A549 (cell line): ENCODE measurements around the gene PARP11. TPM values are rescaled to one million over a fixed set of nuclear protein-coding genes. Genes with fewer than 3 reads are reported as not detected.

ENCODE experiments used
- ATAC-seq, 2 experiments: fragments of 200-7000 bp in 1 of 2; fragments of >200 bp in 1 of 2; cut with Nextera tagmentation in 1 of 2; cut with Tn5 transposase in 1 of 2; 3 replicates each; pipeline versions ENCODE4 v1.8.0 to v1.9.1; 2018 to 2020; ENCODE audit warnings: mild to moderate bottlenecking in 1 of 2, moderate library complexity in 1 of 2
- CTCF ChIA-PET: fragments of 300-600 bp; sonication (Branson Sonifier 250); formaldehyde crosslinking; extraction: SDS; loops from one replicate; lab custom pipeline; 2021; ENCODE audit warnings: antibody characterized with exemption, inconsistent platforms; lab: Yijun Ruan, JAX
- POLR2A ChIA-PET: fragments of 350-600 bp; formaldehyde crosslinking; extraction: SDS; loops from one replicate; lab custom pipeline; 2021; ENCODE audit warnings: antibody characterized with exemption, inconsistent platforms; lab: Yijun Ruan, JAX
- DNase-seq, 2 experiments: peaks; one replicate each; pipeline versions ENCODE4 v3.0.0 to v3.0.0-alpha.2; 2011 to 2016; ENCODE audit warnings: low read depth in 1 of 2, low spot score in 1 of 2
- FAIRE-seq: peaks from 2 replicates; lab custom pipeline; 2011; peaks lifted over from hg19 to GRCh38; lab: Jason Lieb, UNC
- H3K27ac ChIP-seq, 2 experiments: fragments of >200 bp; sonication (Bioruptor Twin); formaldehyde crosslinking; 3 replicates each; pipeline ENCODE4 v1.5.1; 2016 to 2017
- H3K4me1 ChIP-seq: fragments of >200 bp; sonication (Bioruptor Twin); formaldehyde crosslinking; 3 replicates; pipeline ENCODE4 v1.6.1; 2016
- H3K4me2 ChIP-seq: fragments of >200 bp; sonication (Bioruptor Twin); formaldehyde crosslinking; 3 replicates; pipeline ENCODE4 v1.6.1; 2016
- H3K4me3 ChIP-seq: fragments of >200 bp; sonication (Bioruptor Twin); formaldehyde crosslinking; 3 replicates; pipeline ENCODE4 v1.5.1; 2016
- H3K9me3 ChIP-seq: fragments of >200 bp; sonication (Bioruptor Twin); formaldehyde crosslinking; 3 replicates; pipeline ENCODE4 v1.6.1; 2016
- CBX2 ChIP-seq: fragments of 200-600 bp; sonication (generic); IDR thresholded peaks from 2 replicates; pipeline ENCODE4 v1.6.1; 2016; ENCODE audit warnings: low read depth, mild to moderate bottlenecking, borderline replicate concordance
- CHD4 ChIP-seq: fragments of 200-600 bp; sonication (generic); IDR thresholded peaks from 2 replicates; pipeline ENCODE4 v1.6.1; 2016; ENCODE audit warnings: antibody characterized with exemption, mild to moderate bottlenecking, borderline replicate concordance
- FOSL2 ChIP-seq, 2 experiments: fragments of 450-650 bp in 1 of 2; fragments of >200 bp in 1 of 2; sonication (Bioruptor Twin) in 1 of 2; formaldehyde crosslinking; IDR thresholded peaks; 2 replicates each; pipeline versions ENCODE4 v1.5.0 to v1.6.1; 2016 to 2020; ENCODE audit warnings: mild to moderate bottlenecking in 1 of 2, moderate library complexity in 1 of 2
- GATA3 ChIP-seq: IDR thresholded peaks from 2 replicates; pipeline ENCODE4 v1.6.1; 2012; ENCODE audit warnings: borderline replicate concordance
- HOXA7 ChIP-seq: fragments of 250-450 bp; sonication (Bioruptor Pico); IDR thresholded peaks from 2 replicates; pipeline ENCODE4 v1.5.0; 2020; ENCODE audit warnings: mild to moderate bottlenecking, moderate library complexity
- JUN ChIP-seq, 2 experiments: fragments of >200 bp; sonication (Bioruptor Twin); formaldehyde crosslinking; IDR thresholded peaks; 2 replicates in 1 of 2; 3 replicates in 1 of 2; pipeline ENCODE4 v1.6.1; 2016 to 2017
- JUNB ChIP-seq: fragments of >200 bp; sonication (Bioruptor Twin); formaldehyde crosslinking; IDR thresholded peaks from 2 replicates; pipeline ENCODE4 v1.6.1; 2016
- KDM5A ChIP-seq: fragments of 200-600 bp; sonication (generic); IDR thresholded peaks from 2 replicates; pipeline ENCODE4 v1.6.1; 2016; ENCODE audit warnings: antibody characterized with exemption, mild to moderate bottlenecking
- NPAS2 ChIP-seq: fragments of 250-450 bp; sonication (Bioruptor Pico); IDR thresholded peaks from 2 replicates; pipeline ENCODE4 v1.8.0; 2022; ENCODE audit warnings: mild to moderate bottlenecking, moderate library complexity, borderline replicate concordance
- PHF8 ChIP-seq: fragments of 200-600 bp; sonication (generic); IDR thresholded peaks from 2 replicates; pipeline ENCODE4 v1.6.1; 2016; ENCODE audit warnings: low read depth, mild to moderate bottlenecking, antibody characterized with exemption, moderate library complexity, borderline replicate concordance
- POLR2A ChIP-seq: IDR thresholded peaks from 2 replicates; pipeline ENCODE4 v1.6.1; 2012; ENCODE audit warnings: mild to moderate bottlenecking, low read length
- RARB ChIP-seq: fragments of 250-450 bp; sonication (Bioruptor Pico); IDR thresholded peaks from 2 replicates; pipeline ENCODE4 v1.8.0; 2021; ENCODE audit warnings: mild to moderate bottlenecking, moderate library complexity
- RFX5 ChIP-seq: fragments of 450-650 bp; IDR thresholded peaks from 2 replicates; pipeline ENCODE4 v1.7.1; 2014; ENCODE audit warnings: antibody characterized with exemption, mild to moderate bottlenecking, moderate library complexity
- polyA plus RNA-seq, 4 experiments: library from polyadenylated mRNA; depleted of rRNA in 3 of 4; stranded (reverse); fragments of >200 nt; fragmentation: RNase III in 1 of 4; extraction: RNeasy Plus Mini Kit Qiagen cat#74134 plus additional on column Dnase treatment in 1 of 4; gene quantifications; 2 replicates in 3 of 4; 3 replicates in 1 of 4; pipeline ENCODE4 v1.2.3, GENCODE V29; 2011 to 2017
- TF ChIP-seq, protein P1 (sequence below): fragments of 250-450 bp; sonication (Bioruptor Pico); IDR thresholded peaks from 2 replicates; pipeline ENCODE4 v1.5.0; 2021; ENCODE audit warnings: mild to moderate bottlenecking, moderate library complexity, borderline replicate concordance
- TF ChIP-seq, protein P2 (sequence below): fragments of >200 bp; sonication (Bioruptor Twin); formaldehyde crosslinking; IDR thresholded peaks from 3 replicates; pipeline ENCODE4 v1.5.1; 2016
- TF ChIP-seq, protein P3 (sequence below): fragments of 200-600 bp; sonication (generic); IDR thresholded peaks from 2 replicates; pipeline ENCODE4 v1.6.1; 2016; ENCODE audit warnings: antibody characterized with exemption, mild to moderate bottlenecking, moderate library complexity
- TF ChIP-seq, protein P4 (sequence below): IDR thresholded peaks from 2 replicates; pipeline ENCODE4 v1.6.1; 2012; ENCODE audit warnings: low read depth, borderline replicate concordance
- TF ChIP-seq, protein P5 (sequence below): IDR thresholded peaks from 2 replicates; pipeline ENCODE4 v1.6.1; 2012

PARP11 gene
- polyA plus RNA-seq, 2 of the 4 experiments (the other 2 are of a cell fraction): 2.1 to 6.7 TPM

DNA sequence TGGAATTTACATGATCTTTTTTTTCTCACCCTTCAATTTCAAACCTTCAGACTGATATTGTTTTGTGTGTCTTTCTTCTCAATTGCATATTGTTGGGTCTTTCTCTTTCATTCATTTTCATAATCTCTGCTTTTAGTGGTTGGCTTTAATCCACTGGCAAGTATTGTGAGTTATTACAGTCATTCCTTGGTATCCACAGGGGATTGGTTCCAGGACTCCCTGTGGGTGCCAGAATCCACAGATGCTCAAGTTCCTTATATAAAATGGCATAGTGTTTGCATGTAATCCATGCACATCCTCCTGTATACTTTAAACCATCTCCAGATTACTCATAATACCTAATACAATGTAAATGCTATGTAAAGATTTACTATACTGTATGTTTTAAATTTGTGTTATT lies 29.7 kb upstream of the PARP11 start:
- ChIA-PET POLR2A (no interaction called here), CTCF (no interaction called here)
- no peaks in the 10 kb centered on the region for H3K4me1 ChIP-seq
- no peak overlapping the region for H3K4me3 ChIP-seq
- DNase-seq (no peak), ATAC-seq (no peak), FAIRE-seq (no peak)
- TF ChIP-seq, protein P1, sequence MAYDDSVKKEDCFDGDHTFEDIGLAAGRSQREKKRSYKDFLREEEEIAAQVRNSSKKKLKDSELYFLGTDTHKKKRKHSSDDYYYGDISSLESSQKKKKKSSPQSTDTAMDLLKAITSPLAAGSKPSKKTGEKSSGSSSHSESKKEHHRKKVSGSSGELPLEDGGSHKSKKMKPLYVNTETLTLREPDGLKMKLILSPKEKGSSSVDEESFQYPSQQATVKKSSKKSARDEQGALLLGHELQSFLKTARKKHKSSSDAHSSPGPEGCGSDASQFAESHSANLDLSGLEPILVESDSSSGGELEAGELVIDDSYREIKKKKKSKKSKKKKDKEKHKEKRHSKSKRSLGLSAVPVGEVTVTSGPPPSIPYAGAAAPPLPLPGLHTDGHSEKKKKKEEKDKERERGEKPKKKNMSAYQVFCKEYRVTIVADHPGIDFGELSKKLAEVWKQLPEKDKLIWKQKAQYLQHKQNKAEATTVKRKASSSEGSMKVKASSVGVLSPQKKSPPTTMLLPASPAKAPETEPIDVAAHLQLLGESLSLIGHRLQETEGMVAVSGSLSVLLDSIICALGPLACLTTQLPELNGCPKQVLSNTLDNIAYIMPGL: no peak
- TF ChIP-seq, protein P2, sequence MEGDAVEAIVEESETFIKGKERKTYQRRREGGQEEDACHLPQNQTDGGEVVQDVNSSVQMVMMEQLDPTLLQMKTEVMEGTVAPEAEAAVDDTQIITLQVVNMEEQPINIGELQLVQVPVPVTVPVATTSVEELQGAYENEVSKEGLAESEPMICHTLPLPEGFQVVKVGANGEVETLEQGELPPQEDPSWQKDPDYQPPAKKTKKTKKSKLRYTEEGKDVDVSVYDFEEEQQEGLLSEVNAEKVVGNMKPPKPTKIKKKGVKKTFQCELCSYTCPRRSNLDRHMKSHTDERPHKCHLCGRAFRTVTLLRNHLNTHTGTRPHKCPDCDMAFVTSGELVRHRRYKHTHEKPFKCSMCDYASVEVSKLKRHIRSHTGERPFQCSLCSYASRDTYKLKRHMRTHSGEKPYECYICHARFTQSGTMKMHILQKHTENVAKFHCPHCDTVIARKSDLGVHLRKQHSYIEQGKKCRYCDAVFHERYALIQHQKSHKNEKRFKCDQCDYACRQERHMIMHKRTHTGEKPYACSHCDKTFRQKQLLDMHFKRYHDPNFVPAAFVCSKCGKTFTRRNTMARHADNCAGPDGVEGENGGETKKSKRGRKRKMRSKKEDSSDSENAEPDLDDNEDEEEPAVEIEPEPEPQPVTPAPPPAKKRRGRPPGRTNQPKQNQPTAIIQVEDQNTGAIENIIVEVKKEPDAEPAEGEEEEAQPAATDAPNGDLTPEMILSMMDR: no peak
- TF ChIP-seq FOSL2 (IDR thresholded peaks at IDR 0.05) (no peak), FOSL2 (CRISPR knock-in tag; IDR thresholded peaks at IDR 0.05) (no peak), GATA3 (no peak), KDM5A (no peak), RFX5 (no peak), CBX2 (no peak), PHF8 (no peak), JUNB (no peak), HOXA7 (CRISPR knock-in tag) (no peak), NPAS2 (no peak), RARB (CRISPR knock-in tag) (no peak)
- TF ChIP-seq, protein P3, sequence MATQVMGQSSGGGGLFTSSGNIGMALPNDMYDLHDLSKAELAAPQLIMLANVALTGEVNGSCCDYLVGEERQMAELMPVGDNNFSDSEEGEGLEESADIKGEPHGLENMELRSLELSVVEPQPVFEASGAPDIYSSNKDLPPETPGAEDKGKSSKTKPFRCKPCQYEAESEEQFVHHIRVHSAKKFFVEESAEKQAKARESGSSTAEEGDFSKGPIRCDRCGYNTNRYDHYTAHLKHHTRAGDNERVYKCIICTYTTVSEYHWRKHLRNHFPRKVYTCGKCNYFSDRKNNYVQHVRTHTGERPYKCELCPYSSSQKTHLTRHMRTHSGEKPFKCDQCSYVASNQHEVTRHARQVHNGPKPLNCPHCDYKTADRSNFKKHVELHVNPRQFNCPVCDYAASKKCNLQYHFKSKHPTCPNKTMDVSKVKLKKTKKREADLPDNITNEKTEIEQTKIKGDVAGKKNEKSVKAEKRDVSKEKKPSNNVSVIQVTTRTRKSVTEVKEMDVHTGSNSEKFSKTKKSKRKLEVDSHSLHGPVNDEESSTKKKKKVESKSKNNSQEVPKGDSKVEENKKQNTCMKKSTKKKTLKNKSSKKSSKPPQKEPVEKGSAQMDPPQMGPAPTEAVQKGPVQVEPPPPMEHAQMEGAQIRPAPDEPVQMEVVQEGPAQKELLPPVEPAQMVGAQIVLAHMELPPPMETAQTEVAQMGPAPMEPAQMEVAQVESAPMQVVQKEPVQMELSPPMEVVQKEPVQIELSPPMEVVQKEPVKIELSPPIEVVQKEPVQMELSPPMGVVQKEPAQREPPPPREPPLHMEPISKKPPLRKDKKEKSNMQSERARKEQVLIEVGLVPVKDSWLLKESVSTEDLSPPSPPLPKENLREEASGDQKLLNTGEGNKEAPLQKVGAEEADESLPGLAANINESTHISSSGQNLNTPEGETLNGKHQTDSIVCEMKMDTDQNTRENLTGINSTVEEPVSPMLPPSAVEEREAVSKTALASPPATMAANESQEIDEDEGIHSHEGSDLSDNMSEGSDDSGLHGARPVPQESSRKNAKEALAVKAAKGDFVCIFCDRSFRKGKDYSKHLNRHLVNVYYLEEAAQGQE: no peak
- H3K4me2 ChIP-seq: no peak overlapping the region
- no peaks in the 10 kb centered on the region for H3K9me3 ChIP-seq
- no peak overlapping the region for H3K27ac ChIP-seq

DNA sequence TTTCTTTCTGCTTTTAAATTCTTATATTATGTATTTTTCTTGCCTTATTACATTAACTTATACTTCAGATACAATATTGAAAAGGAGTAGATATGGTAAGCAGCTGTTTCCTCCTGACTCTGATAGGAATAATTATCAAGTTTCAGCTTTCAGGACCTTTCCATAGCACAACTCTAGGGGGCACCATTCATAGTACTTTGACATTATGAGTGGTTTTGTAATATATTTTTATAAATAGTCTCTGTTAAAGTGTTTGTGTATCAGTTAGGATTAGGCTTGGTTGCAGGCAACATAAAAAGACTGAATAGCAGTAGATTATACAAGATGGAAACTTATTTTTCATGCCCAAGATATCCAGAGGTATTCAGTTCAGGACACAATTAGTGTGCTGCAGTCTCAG lies 27.9 kb upstream of the PARP11 start:
- no peak for TF ChIP-seq CHD4
- TF ChIP-seq, protein P4, sequence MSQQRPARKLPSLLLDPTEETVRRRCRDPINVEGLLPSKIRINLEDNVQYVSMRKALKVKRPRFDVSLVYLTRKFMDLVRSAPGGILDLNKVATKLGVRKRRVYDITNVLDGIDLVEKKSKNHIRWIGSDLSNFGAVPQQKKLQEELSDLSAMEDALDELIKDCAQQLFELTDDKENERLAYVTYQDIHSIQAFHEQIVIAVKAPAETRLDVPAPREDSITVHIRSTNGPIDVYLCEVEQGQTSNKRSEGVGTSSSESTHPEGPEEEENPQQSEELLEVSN: no peak
- TF ChIP-seq JUN (IDR thresholded peaks at IDR 0.05): no peak
- no peak for TF ChIP-seq POLR2A
- TF ChIP-seq, protein P5, sequence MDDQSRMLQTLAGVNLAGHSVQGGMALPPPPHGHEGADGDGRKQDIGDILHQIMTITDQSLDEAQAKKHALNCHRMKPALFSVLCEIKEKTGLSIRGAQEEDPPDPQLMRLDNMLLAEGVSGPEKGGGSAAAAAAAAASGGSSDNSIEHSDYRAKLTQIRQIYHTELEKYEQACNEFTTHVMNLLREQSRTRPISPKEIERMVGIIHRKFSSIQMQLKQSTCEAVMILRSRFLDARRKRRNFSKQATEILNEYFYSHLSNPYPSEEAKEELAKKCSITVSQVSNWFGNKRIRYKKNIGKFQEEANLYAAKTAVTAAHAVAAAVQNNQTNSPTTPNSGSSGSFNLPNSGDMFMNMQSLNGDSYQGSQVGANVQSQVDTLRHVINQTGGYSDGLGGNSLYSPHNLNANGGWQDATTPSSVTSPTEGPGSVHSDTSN: no peak
- TF ChIP-seq PHF8: no peak
- TF ChIP-seq JUNB: no peak
- TF ChIP-seq, all 56 proteins: peak for 0
- no peak overlapping the region for H3K27ac ChIP-seq
- no peaks in the 10 kb centered on the region for H3K9me3 ChIP-seq
- no peak overlapping the region for H3K4me3 ChIP-seq
- FAIRE-seq (no peak), DNase-seq (no peak), ATAC-seq (no peak)
- H3K4me1 ChIP-seq: no peaks in the 10 kb centered on the region
- H3K4me2 ChIP-seq: no peak overlapping the region
- ChIA-PET CTCF (no interaction called here), POLR2A (no interaction called here)
